GM12872 (cell line): ENCODE measurements around the gene TMEM263.

Experiments used
- TF ChIP-seq, protein P1 (sequence below): IDR thresholded peaks from 3 replicates; pipeline ENCODE4 v1.5.1; 2011; ENCODE audit warnings: low read depth, mild to moderate bottlenecking, low read length, moderate library complexity; ENCODE audit not compliant: insufficient read depth

Gene TMEM263

GRCh38 chr12:106987846-106988245 is 32.1 kb downstream of the TMEM263 start:
- TF ChIP-seq, protein P1, sequence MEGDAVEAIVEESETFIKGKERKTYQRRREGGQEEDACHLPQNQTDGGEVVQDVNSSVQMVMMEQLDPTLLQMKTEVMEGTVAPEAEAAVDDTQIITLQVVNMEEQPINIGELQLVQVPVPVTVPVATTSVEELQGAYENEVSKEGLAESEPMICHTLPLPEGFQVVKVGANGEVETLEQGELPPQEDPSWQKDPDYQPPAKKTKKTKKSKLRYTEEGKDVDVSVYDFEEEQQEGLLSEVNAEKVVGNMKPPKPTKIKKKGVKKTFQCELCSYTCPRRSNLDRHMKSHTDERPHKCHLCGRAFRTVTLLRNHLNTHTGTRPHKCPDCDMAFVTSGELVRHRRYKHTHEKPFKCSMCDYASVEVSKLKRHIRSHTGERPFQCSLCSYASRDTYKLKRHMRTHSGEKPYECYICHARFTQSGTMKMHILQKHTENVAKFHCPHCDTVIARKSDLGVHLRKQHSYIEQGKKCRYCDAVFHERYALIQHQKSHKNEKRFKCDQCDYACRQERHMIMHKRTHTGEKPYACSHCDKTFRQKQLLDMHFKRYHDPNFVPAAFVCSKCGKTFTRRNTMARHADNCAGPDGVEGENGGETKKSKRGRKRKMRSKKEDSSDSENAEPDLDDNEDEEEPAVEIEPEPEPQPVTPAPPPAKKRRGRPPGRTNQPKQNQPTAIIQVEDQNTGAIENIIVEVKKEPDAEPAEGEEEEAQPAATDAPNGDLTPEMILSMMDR: no peak

DNA sequence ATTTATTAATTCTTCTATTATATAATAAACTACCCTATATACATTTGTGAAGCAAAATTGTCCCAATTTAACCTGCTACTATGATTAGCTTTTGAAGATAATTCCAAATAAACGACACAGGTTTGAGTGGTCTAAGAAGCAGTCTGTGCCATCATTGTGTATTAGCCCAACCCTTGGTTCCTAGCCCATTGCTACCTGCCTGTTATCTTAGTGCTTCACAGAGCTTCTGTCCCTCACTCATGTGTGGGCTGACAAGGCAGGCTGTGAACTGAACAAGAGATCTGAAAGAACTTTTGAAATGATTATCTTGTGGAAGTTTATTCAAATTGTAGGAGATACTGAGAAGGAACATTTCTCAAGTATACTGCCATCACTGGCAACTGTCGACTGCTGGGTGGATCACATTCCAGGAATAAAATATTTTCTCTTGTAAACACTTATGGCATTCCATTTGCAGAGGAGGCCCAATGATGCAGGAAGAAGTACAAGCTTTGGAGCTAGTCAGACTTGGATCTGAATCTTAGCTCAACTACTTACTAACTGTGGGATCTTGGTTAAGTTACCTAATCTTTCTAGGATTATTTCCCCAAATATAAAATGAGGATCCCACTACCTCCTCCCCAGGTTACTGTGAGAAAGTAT is 39.0 kb downstream of the TMEM263 start:
- TF ChIP-seq, protein P1: no peak

- TF ChIP-seq, protein P1: no peak
Measured at GRCh38 chr12:106997916-106998315, 42.2 kb downstream of the TMEM263 start.

DNA sequence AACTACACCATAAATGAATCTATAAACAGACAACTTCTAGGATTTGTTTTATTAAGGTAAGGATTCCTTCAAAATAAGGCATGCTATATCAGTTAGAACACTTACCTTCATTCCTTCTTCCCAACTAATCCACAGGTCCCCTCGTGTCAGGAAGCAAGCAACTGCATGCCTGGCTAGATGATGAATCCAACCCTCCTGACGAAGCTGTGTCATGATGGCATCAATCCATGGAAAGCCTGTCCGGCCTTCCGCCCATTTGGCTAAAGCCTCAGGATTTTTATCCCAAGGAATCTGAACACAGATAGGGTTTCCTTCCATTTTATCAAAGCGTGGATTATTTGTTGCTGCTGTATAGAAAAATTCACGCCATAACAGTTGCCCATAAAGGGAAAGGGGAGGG is 43.7 kb downstream of the TMEM263 start:
- TF ChIP-seq, protein P1: no peak

GRCh38 chr12:107007411-107007810 is 51.7 kb downstream of the TMEM263 start:
- TF ChIP-seq, protein P1: no peak

DNA sequence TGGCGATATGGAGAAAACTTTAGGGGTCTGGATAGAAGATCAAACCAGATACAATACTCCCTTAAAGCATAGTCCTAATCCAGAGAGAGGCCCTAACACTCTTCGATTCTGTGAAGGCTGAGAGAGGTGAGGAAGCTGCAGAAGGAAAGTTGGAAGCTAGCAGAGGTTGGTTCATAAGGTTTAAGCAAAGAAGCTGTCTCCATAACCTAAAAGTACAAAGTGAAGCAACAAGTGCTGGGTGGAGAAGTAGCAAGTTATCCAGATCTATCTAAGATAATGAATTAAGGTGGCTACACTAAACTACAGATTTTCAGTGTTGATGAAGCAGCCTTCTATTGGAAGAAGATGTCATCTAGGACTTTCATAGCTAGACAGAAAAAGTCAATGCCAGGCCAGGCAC is 55.8 kb downstream of the TMEM263 start:
- TF ChIP-seq, protein P1: no peak

GRCh38 chr12:107012736-107013425 is 57.2 kb downstream of the TMEM263 start:
- TF ChIP-seq, protein P1: no peak
